ENCODE data around the gene HSDL1. TPM values are rescaled to one million over a fixed set of nuclear protein-coding genes. Genes with fewer than 3 reads are reported as not detected.

Gene HSDL1
- total RNA-seq, 1 experiment from 2014 or later: 34.2 TPM

GRCh38 chr16:84110527-84110926 is 34.5 kb downstream of the HSDL1 start:
- H3K36me3 Mint-ChIP-seq (ENCODE audit: insufficient read depth in 1 of 3, low read depth in 3 of 3): peaks cover 0 to 3% (median 0%) of the 10 kb centered on the region in 3 experiments; a peak in 1 of 7 replicates
- DNase-seq: no peak
- TF ChIP-seq CTCF (conservative IDR thresholded peaks at IDR 0.05): no peak
- Histone ChIP-seq H2BK15ac (ENCODE audit: low read depth, low read length) (no peak overlapping the region), H3K23me2 (ENCODE audit: insufficient read length, low read depth, low read length, poor library complexity, severe bottlenecking) (no peaks in the 10 kb centered on the region), H4K91ac (ENCODE audit: insufficient read length, low read depth, low read length) (no peak overlapping the region), H2AK5ac (ENCODE audit: insufficient read length, low read length) (no peak overlapping the region), H3K4me1 (ENCODE audit: insufficient read depth, low read length) (no peaks in the 10 kb centered on the region; the same call in 1 of the 2 replicates), H2AFZ (ENCODE audit: low read length) (no peak overlapping the region), H3K9ac (ENCODE audit: extremely low read depth, insufficient read length, low read length) (no peak overlapping the region), H3K56ac (ENCODE audit: insufficient read length, low read depth, low read length) (no peak overlapping the region), H2BK12ac (ENCODE audit: insufficient read length, low read depth, low read length) (no peak overlapping the region), H3K9me3 (ENCODE audit: control insufficient read depth, low read depth, low read length) (no peaks in the 10 kb centered on the region), H3T11ph (ENCODE audit: low read length) (no peak overlapping the region), H3K4ac (ENCODE audit: low read depth, low read length) (no peak overlapping the region), H3K4me2 (ENCODE audit: insufficient read depth, insufficient read length, low read length) (no peak overlapping the region), H3K79me1 (ENCODE audit: insufficient read depth, low read depth, low read length, poor library complexity, severe bottlenecking) (peaks cover 5% of the 10 kb centered on the region), H4K5ac (ENCODE audit: insufficient read length, low read depth, low read length) (no peak overlapping the region), H4K8ac (replicated peaks; ENCODE audit: insufficient read length, low read depth, low read length) (no peak overlapping the region), H2BK120ac (ENCODE audit: low read depth, low read length, poor library complexity, severe bottlenecking) (no peak overlapping the region), H3K79me2 (ENCODE audit: insufficient read depth, low read length) (peaks cover 27% of the 10 kb centered on the region; the same call in 1 of the 2 replicates), H3K27ac (ENCODE audit: insufficient read length, low read depth, low read length) (no peak overlapping the region), H3K23ac (ENCODE audit: insufficient read length, low read depth, low read length) (no peak overlapping the region), H2BK20ac (ENCODE audit: low read depth, low read length, poor library complexity, severe bottlenecking) (no peak overlapping the region), H3K18ac (ENCODE audit: insufficient read length, low read depth, low read length) (no peak overlapping the region), H4K20me1 (ENCODE audit: control insufficient read depth, insufficient read depth, insufficient read length) (no peaks in the 10 kb centered on the region), H3K14ac (ENCODE audit: insufficient read depth, low read length) (no peak overlapping the region), H3K27me3 (ENCODE audit: insufficient read depth, low read length) (no peaks in the 10 kb centered on the region), H2BK5ac (ENCODE audit: insufficient read length, low read length) (no peak overlapping the region)
- H3K4me1 Mint-ChIP-seq: peaks cover 12 to 18% of the 10 kb centered on the region in 2 experiments
- no peaks in the 10 kb centered on the region for H3K27me3 Mint-ChIP-seq (ENCODE audit: low read depth)
- no CpG with 5 or more reads among the region's 3 CpGs for WGBS (ENCODE audit: extremely low coverage, insufficient read length, low lambda C conversion rate)
- no peak overlapping the region for H3K4me3 Mint-ChIP-seq
- H3K27ac Mint-ChIP-seq: peak overlapping the region in 2 of 3 experiments; percentile 73 to 85; a peak in 1 of 7 replicates
- H3K9me3 Mint-ChIP-seq: no peaks in the 10 kb centered on the region

Data from H9 (cell line).